Keratinocyte (primary cell): Measurements from ENCODE around the gene IGF2BP1. TPM values are rescaled to one million over a fixed set of nuclear protein-coding genes. Genes with fewer than 3 reads are reported as not detected.

Source experiments
- DNase-seq: peaks from one replicate; pipeline ENCODE4 v3.0.0-alpha.2; 2011; ENCODE audit warnings: low read depth, missing footprints, low spot score
- FAIRE-seq: peaks from 2 replicates; lab custom pipeline; 2011; peaks lifted over from hg19 to GRCh38; lab: Jason Lieb, UNC
- H2AFZ ChIP-seq: 2 replicates; pipeline ENCODE4 v1.6.0; 2012; ENCODE audit warnings: low read length, control low read depth, inconsistent platforms; ENCODE audit not compliant: control insufficient read depth
- H3K27ac ChIP-seq: 2 replicates; pipeline ENCODE4 v1.5.1; 2011; ENCODE audit warnings: low read length; ENCODE audit not compliant: control insufficient read depth, insufficient read depth
- H3K27me3 ChIP-seq: 3 replicates; pipeline ENCODE4 v1.6.0; 2011; ENCODE audit warnings: low read length; ENCODE audit not compliant: control insufficient read depth, insufficient read depth; ENCODE audit errors: extremely low read depth
- H3K36me3 ChIP-seq, 2 experiments: 2 replicates in 1 of 2; 3 replicates in 1 of 2; pipeline ENCODE4 v1.5.1; 2011; ENCODE audit warnings: low read length in 2 of 2, mild to moderate bottlenecking in 1 of 2; ENCODE audit not compliant: control insufficient read depth in 2 of 2, insufficient read depth in 2 of 2; ENCODE audit errors: extremely low read depth in 1 of 2
- H3K4me1 ChIP-seq: 3 replicates; pipeline ENCODE4 v1.5.1; 2011; ENCODE audit warnings: low read length; ENCODE audit not compliant: control insufficient read depth, insufficient read depth; ENCODE audit errors: extremely low read depth
- H3K4me2 ChIP-seq: 3 replicates; pipeline ENCODE4 v1.6.0; 2011; ENCODE audit warnings: low read depth, low read length; ENCODE audit not compliant: control insufficient read depth, insufficient read depth; ENCODE audit errors: extremely low read depth
- H3K4me3 ChIP-seq, 3 experiments: fragments of 200-600 bp in 1 of 3; sonication (generic) in 1 of 3; 2 replicates in 2 of 3; 3 replicates in 1 of 3; pipeline ENCODE4 v1.5.1; 2011 to 2016; ENCODE audit warnings: low read length in 3 of 3, mild to moderate bottlenecking in 3 of 3, control low read depth in 2 of 3, inconsistent platforms in 1 of 3, low read depth in 1 of 3, mixed read lengths in 1 of 3, mixed run types in 1 of 3, moderate library complexity in 1 of 3; ENCODE audit not compliant: control insufficient read depth in 2 of 3, insufficient read depth in 2 of 3; ENCODE audit errors: extremely low read depth in 1 of 3
- H3K79me2 ChIP-seq: 2 replicates; pipeline ENCODE4 v1.6.0; 2012; ENCODE audit warnings: low read length; ENCODE audit not compliant: control insufficient read depth, insufficient read depth
- H3K9ac ChIP-seq: 3 replicates; pipeline ENCODE4 v1.6.0; 2011; ENCODE audit warnings: low read length; ENCODE audit not compliant: control insufficient read depth, insufficient read depth; ENCODE audit errors: extremely low read depth
- H3K9me1 ChIP-seq: 3 replicates; pipeline ENCODE4 v1.6.0; 2011; ENCODE audit warnings: low read length; ENCODE audit not compliant: control insufficient read depth, insufficient read depth; ENCODE audit errors: extremely low read depth
- H3K9me3 ChIP-seq: 2 replicates; pipeline ENCODE4 v1.5.1; 2012; ENCODE audit warnings: low read depth, low read length; ENCODE audit not compliant: control insufficient read depth
- H4K20me1 ChIP-seq: 3 replicates; pipeline ENCODE4 v1.6.0; 2011; ENCODE audit warnings: low read length; ENCODE audit not compliant: control insufficient read depth, insufficient read depth; ENCODE audit errors: extremely low read depth
- CTCF ChIP-seq, 3 experiments: IDR thresholded peaks in 1 of 3; conservative IDR thresholded peaks in 1 of 3; optimal IDR thresholded peaks in 1 of 3; 2 replicates in 2 of 3; 3 replicates in 1 of 3; pipeline versions ENCODE3 to v1.5.1; 2011; ENCODE audit warnings: low read length in 3 of 3, mild to moderate bottlenecking in 3 of 3, moderate library complexity in 2 of 3, control low read depth in 1 of 3, inconsistent platforms in 1 of 3; ENCODE audit not compliant: insufficient read depth in 2 of 3; ENCODE audit errors: extremely low read depth in 1 of 3
- EZH2 ChIP-seq: IDR thresholded peaks from one replicate; pipeline ENCODE4 v1.6.1; 2012; ENCODE audit warnings: inconsistent platforms, mild to moderate bottlenecking, low read length, moderate library complexity
- dilution Hi-C: fragments of 300-500 bp; cut with MboI; formaldehyde crosslinking; loops from one replicate; pipeline ENCODE4 v1.7.0; 2020; ENCODE audit warnings: low sequenced_read_pairs; ENCODE audit not compliant: extremely low pct_ligation_motif_present
- polyA plus RNA-seq, 5 experiments: library from polyadenylated mRNA; depleted of rRNA in 3 of 5; stranded (reverse) in 3 of 5; stranded (forward) in 1 of 5; unstranded in 1 of 5; fragments of >200 nt; gene quantifications; 1 replicate in 1 of 5; 2 replicates in 3 of 5; 3 replicates in 1 of 5; pipeline versions ENCODE4 v1.2.1 to v1.2.3, GENCODE V29; 2011 to 2012; ENCODE audit warnings: missing spikeins in 2 of 5, low read depth in 1 of 5, low replicate concordance in 1 of 5

The IGF2BP1 gene
- polyA plus RNA-seq, 1 donor (not counting 4 experiments of a cell fraction or from before 2014, with no cell fraction given), result not detected

DNA sequence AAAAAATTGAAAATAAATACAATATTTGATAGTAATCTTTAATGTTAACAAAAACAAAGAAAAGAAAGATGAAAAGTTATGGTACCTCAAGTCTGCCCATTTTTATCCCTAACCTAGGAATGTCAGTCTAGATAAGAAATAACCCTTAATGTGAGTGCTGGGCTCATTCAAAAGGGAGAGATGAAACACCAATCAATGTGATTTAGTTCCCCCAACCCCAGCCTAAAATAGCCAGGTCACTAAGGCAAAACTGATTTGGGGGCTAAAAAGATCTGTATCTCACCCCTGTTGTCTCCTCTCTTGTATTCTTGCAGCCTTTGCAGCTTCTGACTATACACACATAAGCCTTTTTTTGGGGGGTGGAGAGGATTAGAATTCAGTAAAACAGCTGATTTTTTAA, 3.2 kb upstream of the IGF2BP1 start:
- Histone ChIP-seq H3K4me3 (no peak overlapping the region), H3K27me3 (peaks cover 65% of the 10 kb centered on the region), H3K4me2 (no peak overlapping the region), H3K9me1 (no peaks in the 10 kb centered on the region), H3K79me2 (no peaks in the 10 kb centered on the region), H3K4me1 (no peaks in the 10 kb centered on the region), H3K36me3 (no peaks in the 10 kb centered on the region), H4K20me1 (no peaks in the 10 kb centered on the region), H3K27ac (no peak overlapping the region), H3K9me3 (no peaks in the 10 kb centered on the region), H3K9ac (no peak overlapping the region), H2AFZ (no peak overlapping the region)
- dilution Hi-C loops, result no loop called here
- TF ChIP-seq EZH2, result no peak
- TF ChIP-seq CTCF (optimal IDR thresholded peaks at IDR 0.05 in 1 of 3, IDR thresholded peaks at IDR 0.05 in 1 of 3, conservative IDR thresholded peaks at IDR 0.05 in 1 of 3; ENCODE audit: extremely low read depth in 1 of 3, insufficient read depth in 2 of 3, low read length in 3 of 3), result no peak
- DNase-seq, result no peak
- FAIRE-seq, result no peak

- H3K36me3 ChIP-seq, result no peaks in the 10 kb centered on the region
- no peak overlapping the region for H3K4me2 ChIP-seq
- no peak overlapping the region for H2AFZ ChIP-seq
- no peaks in the 10 kb centered on the region for H3K9me3 ChIP-seq
- DNase-seq (no peak), FAIRE-seq (no peak)
- no peaks in the 10 kb centered on the region for H3K9me1 ChIP-seq
- TF ChIP-seq EZH2, result no peak
- no peak for TF ChIP-seq CTCF (optimal IDR thresholded peaks at IDR 0.05 in 1 of 3, IDR thresholded peaks at IDR 0.05 in 1 of 3, conservative IDR thresholded peaks at IDR 0.05 in 1 of 3; ENCODE audit: extremely low read depth in 1 of 3, insufficient read depth in 2 of 3, low read length in 3 of 3)
- no peak overlapping the region for H3K9ac ChIP-seq
- no peaks in the 10 kb centered on the region for H3K4me1 ChIP-seq
- no peak overlapping the region for H3K4me3 ChIP-seq
- H3K79me2 ChIP-seq, result no peaks in the 10 kb centered on the region
- dilution Hi-C loops, result no loop called here
- peaks cover 73% of the 10 kb centered on the region for H3K27me3 ChIP-seq
- no peaks in the 10 kb centered on the region for H4K20me1 ChIP-seq
- H3K27ac ChIP-seq, result no peak overlapping the region
Observed at GRCh38 chr17:48994549-48995303, 2.5 kb upstream of the IGF2BP1 start.
